Measurements from ENCODE around the gene ADAMTSL2.

ADAMTSL2 gene

DNA sequence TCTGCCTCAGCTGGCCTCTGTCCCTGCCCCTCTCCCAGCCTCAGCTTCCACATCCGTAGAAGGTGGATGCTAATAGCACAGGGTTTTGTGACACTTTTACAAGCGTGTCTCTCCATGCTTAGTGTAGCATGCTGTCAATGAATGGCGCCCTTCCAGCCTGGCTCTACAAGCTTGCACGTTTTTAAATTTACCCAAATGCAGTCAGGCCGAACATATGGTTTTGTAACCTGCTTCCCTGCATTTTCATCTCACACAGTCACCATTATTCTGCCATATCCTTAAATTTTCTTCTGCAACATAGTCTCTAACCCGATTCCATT lies 45.9 kb downstream of the ADAMTSL2 start:
- H3K27ac ChIP-seq (replicated peaks), result no peak overlapping the region
- no peak overlapping the region for H3K4me3 ChIP-seq (replicated peaks; ENCODE audit: insufficient read depth, low read length)
- no peak for DNase-seq (ENCODE audit: low read depth in 1 of 2, low spot score in 1 of 2)
- TF ChIP-seq, protein P1, sequence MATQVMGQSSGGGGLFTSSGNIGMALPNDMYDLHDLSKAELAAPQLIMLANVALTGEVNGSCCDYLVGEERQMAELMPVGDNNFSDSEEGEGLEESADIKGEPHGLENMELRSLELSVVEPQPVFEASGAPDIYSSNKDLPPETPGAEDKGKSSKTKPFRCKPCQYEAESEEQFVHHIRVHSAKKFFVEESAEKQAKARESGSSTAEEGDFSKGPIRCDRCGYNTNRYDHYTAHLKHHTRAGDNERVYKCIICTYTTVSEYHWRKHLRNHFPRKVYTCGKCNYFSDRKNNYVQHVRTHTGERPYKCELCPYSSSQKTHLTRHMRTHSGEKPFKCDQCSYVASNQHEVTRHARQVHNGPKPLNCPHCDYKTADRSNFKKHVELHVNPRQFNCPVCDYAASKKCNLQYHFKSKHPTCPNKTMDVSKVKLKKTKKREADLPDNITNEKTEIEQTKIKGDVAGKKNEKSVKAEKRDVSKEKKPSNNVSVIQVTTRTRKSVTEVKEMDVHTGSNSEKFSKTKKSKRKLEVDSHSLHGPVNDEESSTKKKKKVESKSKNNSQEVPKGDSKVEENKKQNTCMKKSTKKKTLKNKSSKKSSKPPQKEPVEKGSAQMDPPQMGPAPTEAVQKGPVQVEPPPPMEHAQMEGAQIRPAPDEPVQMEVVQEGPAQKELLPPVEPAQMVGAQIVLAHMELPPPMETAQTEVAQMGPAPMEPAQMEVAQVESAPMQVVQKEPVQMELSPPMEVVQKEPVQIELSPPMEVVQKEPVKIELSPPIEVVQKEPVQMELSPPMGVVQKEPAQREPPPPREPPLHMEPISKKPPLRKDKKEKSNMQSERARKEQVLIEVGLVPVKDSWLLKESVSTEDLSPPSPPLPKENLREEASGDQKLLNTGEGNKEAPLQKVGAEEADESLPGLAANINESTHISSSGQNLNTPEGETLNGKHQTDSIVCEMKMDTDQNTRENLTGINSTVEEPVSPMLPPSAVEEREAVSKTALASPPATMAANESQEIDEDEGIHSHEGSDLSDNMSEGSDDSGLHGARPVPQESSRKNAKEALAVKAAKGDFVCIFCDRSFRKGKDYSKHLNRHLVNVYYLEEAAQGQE (IDR thresholded peaks at IDR 0.05; ENCODE audit: insufficient replicate concordance, low read depth), result no peak
- TF ChIP-seq SPI1 (IDR thresholded peaks at IDR 0.05; ENCODE audit: borderline replicate concordance, low read depth), result no peak
- TF ChIP-seq POLR2AphosphoS5 (IDR thresholded peaks at IDR 0.05; ENCODE audit: low read depth), result no peak
- TF ChIP-seq GABPA (IDR thresholded peaks at IDR 0.05; ENCODE audit: low read depth), result no peak
- TF ChIP-seq, protein P2, sequence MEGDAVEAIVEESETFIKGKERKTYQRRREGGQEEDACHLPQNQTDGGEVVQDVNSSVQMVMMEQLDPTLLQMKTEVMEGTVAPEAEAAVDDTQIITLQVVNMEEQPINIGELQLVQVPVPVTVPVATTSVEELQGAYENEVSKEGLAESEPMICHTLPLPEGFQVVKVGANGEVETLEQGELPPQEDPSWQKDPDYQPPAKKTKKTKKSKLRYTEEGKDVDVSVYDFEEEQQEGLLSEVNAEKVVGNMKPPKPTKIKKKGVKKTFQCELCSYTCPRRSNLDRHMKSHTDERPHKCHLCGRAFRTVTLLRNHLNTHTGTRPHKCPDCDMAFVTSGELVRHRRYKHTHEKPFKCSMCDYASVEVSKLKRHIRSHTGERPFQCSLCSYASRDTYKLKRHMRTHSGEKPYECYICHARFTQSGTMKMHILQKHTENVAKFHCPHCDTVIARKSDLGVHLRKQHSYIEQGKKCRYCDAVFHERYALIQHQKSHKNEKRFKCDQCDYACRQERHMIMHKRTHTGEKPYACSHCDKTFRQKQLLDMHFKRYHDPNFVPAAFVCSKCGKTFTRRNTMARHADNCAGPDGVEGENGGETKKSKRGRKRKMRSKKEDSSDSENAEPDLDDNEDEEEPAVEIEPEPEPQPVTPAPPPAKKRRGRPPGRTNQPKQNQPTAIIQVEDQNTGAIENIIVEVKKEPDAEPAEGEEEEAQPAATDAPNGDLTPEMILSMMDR (IDR thresholded peaks at IDR 0.05; ENCODE audit: insufficient read depth, low read length), result no peak
- H3K27me3 ChIP-seq (ENCODE audit: insufficient read depth, poor library complexity, severe bottlenecking), result peaks cover 51% of the 10 kb centered on the region

DNA sequence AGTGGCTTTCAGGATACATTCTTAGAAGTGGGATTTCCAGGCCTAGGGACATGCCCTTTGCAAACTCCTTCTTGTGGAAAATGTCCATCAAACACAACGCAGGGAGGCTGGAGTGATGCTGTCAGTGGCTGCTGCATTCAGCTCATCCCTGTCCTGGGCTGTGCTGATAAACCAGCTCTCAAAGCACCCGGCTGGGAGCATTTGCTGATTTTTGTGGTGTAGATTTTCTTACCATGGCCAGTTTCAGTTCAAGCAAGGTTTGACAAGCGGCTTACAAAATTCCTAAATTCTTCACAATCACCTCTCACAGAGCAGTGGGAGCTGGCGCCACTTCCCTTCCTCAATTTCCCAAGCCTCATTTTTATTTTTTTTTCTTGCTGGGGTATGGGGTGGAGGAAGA lies 46.5 kb downstream of the ADAMTSL2 start:
- no peak for TF ChIP-seq GABPA (IDR thresholded peaks at IDR 0.05; ENCODE audit: low read depth)
- TF ChIP-seq, protein P2 (IDR thresholded peaks at IDR 0.05; ENCODE audit: insufficient read depth, low read length), result no peak
- Histone ChIP-seq H3K4me3 (replicated peaks; ENCODE audit: insufficient read depth, low read length) (no peak overlapping the region), H3K27ac (replicated peaks) (no peak overlapping the region), H3K27me3 (ENCODE audit: insufficient read depth, poor library complexity, severe bottlenecking) (peaks cover 57% of the 10 kb centered on the region)
- DNase-seq (ENCODE audit: low read depth in 1 of 2, low spot score in 1 of 2), result no peak

DNA sequence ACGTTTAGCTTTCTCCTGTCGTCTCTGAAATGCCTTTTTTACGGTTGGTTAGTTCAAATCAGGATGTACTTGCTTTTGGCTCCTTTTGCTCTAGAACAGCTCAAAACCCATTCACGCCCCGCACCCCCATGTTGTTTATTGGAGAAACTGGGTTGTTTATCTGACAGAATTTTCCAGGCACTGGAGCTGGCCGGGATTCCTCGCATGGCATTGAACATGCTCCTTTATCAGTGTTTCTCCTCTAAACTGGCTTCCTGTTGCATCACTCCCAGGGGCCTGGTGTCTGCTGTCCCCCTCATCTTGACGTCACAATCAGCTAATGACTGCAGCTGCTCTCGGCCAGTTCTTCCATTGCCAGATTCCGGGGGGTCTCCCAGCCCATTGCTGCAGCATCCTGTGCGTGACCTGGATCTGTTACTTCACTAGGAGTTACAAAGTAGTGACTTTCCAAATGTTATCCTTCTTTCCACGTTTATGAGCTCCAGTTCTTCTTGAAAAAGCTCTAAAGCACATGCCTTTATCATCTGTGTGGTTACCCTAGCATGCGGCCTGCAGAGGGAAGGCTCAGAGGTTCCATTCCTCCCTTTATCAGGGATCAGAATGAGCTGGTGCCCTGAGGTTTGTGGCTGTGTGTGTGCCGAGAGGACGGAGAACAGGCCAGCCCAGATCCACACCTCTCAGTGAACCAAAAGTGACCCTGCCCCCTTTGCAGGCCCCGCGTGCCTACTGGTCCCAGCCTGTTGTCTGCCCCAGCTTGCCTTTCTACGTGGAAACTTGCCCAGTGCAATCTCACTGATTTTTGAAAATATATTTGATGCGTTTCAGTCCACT lies 47.2 kb downstream of the ADAMTSL2 start:
- no peak for TF ChIP-seq GABPA (IDR thresholded peaks at IDR 0.05; ENCODE audit: low read depth)
- TF ChIP-seq SPI1 (IDR thresholded peaks at IDR 0.05; ENCODE audit: borderline replicate concordance, low read depth), result no peak
- TF ChIP-seq POLR2AphosphoS5 (IDR thresholded peaks at IDR 0.05; ENCODE audit: low read depth), result no peak
- TF ChIP-seq, protein P1 (IDR thresholded peaks at IDR 0.05; ENCODE audit: insufficient replicate concordance, low read depth), result no peak
- TF ChIP-seq, protein P2 (IDR thresholded peaks at IDR 0.05; ENCODE audit: insufficient read depth, low read length), result no peak
- no peak for DNase-seq (ENCODE audit: low read depth in 1 of 2, low spot score in 1 of 2)
- H3K27me3 ChIP-seq (ENCODE audit: insufficient read depth, poor library complexity, severe bottlenecking), result peaks cover 55% of the 10 kb centered on the region
- H3K4me3 ChIP-seq (replicated peaks; ENCODE audit: insufficient read depth, low read length), result no peak overlapping the region
- H3K27ac ChIP-seq (replicated peaks), result no peak overlapping the region

Data from HL-60 (cell line).